Measurements from ENCODE around the gene NLK.
"Not testable (repeated sequence)": the region's sequence is repeated elsewhere in the genome, so short reads cannot be mapped to it uniquely, and the experiment has no call there.

Gene NLK

GRCh38 chr17:28185658-28186057, 143.2 kb downstream of the NLK start:
- TF ChIP-seq, protein P1, sequence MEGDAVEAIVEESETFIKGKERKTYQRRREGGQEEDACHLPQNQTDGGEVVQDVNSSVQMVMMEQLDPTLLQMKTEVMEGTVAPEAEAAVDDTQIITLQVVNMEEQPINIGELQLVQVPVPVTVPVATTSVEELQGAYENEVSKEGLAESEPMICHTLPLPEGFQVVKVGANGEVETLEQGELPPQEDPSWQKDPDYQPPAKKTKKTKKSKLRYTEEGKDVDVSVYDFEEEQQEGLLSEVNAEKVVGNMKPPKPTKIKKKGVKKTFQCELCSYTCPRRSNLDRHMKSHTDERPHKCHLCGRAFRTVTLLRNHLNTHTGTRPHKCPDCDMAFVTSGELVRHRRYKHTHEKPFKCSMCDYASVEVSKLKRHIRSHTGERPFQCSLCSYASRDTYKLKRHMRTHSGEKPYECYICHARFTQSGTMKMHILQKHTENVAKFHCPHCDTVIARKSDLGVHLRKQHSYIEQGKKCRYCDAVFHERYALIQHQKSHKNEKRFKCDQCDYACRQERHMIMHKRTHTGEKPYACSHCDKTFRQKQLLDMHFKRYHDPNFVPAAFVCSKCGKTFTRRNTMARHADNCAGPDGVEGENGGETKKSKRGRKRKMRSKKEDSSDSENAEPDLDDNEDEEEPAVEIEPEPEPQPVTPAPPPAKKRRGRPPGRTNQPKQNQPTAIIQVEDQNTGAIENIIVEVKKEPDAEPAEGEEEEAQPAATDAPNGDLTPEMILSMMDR (IDR thresholded peaks at IDR 0.05; ENCODE audit: low read depth, low read length), result no peak
- Histone ChIP-seq H3K9me3 (no peaks in the 10 kb centered on the region), H3K4me1 (no peaks in the 10 kb centered on the region), H3K36me3 (no peaks in the 10 kb centered on the region), H3K4me3 (ENCODE audit: low read depth, low read length) (no peak overlapping the region), H3K27me3 (no peaks in the 10 kb centered on the region)
- DNase-seq, result no peak

GRCh38 chr17:28186472-28186871, 144.0 kb downstream of the NLK start:
- H3K4me1 ChIP-seq; H3K4me3 ChIP-seq (ENCODE audit: low read depth, low read length); H3K27me3 ChIP-seq; DNase-seq; H3K36me3 ChIP-seq; H3K9me3 ChIP-seq: not testable (repeated sequence)

DNA sequence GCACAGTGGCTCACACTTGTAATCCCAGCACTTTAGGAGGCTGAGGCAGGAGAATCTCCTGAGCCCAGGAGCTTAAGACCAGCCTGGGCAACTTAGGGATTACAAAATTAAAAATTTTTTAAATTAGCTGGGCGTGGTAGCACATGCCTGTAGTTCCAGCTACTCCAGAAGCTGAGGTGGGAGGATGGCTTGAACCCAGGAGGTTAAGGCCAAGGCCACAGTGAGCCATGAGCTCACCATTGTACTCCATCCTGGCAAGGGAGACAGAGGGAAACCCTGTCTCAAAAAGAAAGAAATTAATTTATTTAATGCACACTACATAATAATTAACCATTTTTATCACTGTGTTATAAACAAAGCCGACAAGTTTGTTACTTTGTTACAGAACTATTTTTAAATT, 145.5 kb downstream of the NLK start:
- DNase-seq, result no peak
- Histone ChIP-seq H3K27me3 (no peaks in the 10 kb centered on the region), H3K4me1 (no peaks in the 10 kb centered on the region), H3K4me3 (ENCODE audit: low read depth, low read length) (no peak overlapping the region), H3K36me3 (no peaks in the 10 kb centered on the region), H3K9me3 (no peaks in the 10 kb centered on the region)
- TF ChIP-seq, protein P1 (IDR thresholded peaks at IDR 0.05; ENCODE audit: low read depth, low read length), result no peak

DNA sequence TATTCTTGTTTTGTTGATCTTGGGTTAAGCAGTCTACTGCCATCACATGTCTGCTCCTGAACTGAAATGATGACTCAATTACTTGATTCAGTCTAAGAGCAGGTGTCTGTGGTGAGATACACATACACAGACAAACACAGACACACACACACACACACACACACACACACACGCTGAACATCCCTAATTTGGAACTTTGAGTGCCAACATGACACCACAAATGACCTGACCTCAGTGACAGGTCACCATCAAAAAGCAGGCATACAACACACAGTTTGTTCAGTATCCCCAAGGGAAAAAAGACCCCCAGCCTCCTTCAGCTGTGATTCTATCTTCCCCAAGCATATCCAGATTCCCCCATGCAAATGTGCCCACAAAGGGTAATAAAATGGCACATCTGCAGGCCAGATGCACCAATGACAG, 146.4 kb downstream of the NLK start:
- TF ChIP-seq, protein P1 (IDR thresholded peaks at IDR 0.05; ENCODE audit: low read depth, low read length), result no peak
- Histone ChIP-seq H3K4me1 (no peaks in the 10 kb centered on the region), H3K27me3 (no peaks in the 10 kb centered on the region), H3K4me3 (ENCODE audit: low read depth, low read length) (no peak overlapping the region), H3K9me3 (no peaks in the 10 kb centered on the region), H3K36me3 (no peaks in the 10 kb centered on the region)
- DNase-seq, result no peak

DNA sequence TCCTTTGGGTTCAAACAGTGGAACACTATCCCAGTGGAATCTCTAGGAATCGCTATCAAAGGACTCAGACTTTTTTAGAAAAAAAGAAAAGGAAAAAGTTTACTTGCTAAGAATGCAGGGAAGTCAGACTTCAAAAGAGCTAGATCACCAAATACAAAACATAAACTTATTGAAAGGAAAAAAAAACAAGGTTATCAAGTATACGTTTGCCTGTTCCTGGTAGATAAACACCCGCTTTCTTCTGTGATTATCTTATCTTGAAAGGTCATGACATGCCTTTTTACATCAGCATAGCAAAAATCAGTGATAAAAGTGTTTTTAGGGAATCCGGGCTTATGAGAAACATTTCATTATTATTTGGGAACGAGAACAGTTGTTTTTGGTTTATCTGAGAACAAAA, 147.2 kb downstream of the NLK start:
- Histone ChIP-seq H3K4me3 (ENCODE audit: low read depth, low read length) (no peak overlapping the region), H3K4me1 (no peaks in the 10 kb centered on the region), H3K27me3 (no peaks in the 10 kb centered on the region), H3K36me3 (no peaks in the 10 kb centered on the region), H3K9me3 (no peaks in the 10 kb centered on the region)
- TF ChIP-seq, protein P1 (IDR thresholded peaks at IDR 0.05; ENCODE audit: low read depth, low read length), result no peak
- DNase-seq, result no peak

- Histone ChIP-seq H3K27me3 (no peaks in the 10 kb centered on the region), H3K9me3 (no peaks in the 10 kb centered on the region), H3K36me3 (no peaks in the 10 kb centered on the region), H3K4me1 (no peaks in the 10 kb centered on the region), H3K4me3 (ENCODE audit: low read depth, low read length) (no peak overlapping the region)
- no peak for DNase-seq
- TF ChIP-seq, protein P1 (IDR thresholded peaks at IDR 0.05; ENCODE audit: low read depth, low read length), result no peak
These were observed 148.5 kb downstream of the NLK start for GRCh38 chr17:28191018-28191417.

DNA sequence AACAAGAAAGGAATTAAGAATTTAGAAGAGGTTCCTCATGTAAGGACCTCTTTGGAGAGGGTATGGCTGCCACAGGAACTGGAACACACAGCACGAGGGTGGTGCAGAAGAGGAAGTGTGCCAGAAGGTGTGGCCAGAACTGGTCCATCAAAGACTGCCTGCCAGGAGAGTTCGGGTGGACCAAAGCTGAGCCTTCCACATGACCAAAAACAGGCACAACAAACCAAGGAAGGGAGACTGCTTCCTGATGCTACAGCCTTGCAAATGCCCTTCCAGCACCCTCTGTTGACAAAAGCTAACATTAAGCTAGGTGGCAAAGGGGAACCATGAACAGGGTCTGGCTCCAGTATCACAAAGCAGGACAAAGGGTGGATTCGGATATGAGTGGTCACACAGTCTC, 150.8 kb downstream of the NLK start:
- DNase-seq, result no peak
- Histone ChIP-seq H3K9me3 (no peaks in the 10 kb centered on the region), H3K27me3 (no peaks in the 10 kb centered on the region), H3K4me1 (no peaks in the 10 kb centered on the region), H3K4me3 (ENCODE audit: low read depth, low read length) (no peak overlapping the region), H3K36me3 (no peaks in the 10 kb centered on the region)
- TF ChIP-seq, protein P1 (IDR thresholded peaks at IDR 0.05; ENCODE audit: low read depth, low read length), result no peak

Data from BE2C (cell line).